Kidney (tissue), 14 donors: ENCODE data around the gene BMF. TPM values are rescaled to one million over a fixed set of nuclear protein-coding genes. Genes with fewer than 3 reads are reported as not detected.

Source experiments
- DNase-seq, 5 donors: peaks; one replicate each; pipeline ENCODE4 v3.0.0-alpha.2; 2013 to 2020
- FAIRE-seq: peaks from 2 replicates; lab custom pipeline; 2012; peaks lifted over from hg19 to GRCh38; lab: Jason Lieb, UNC
- H3K27ac ChIP-seq, 2 donors: one replicate each; pipeline ENCODE4 v1.7.0; 2013; ENCODE audit warnings: low read depth in 2 of 2, low read length in 2 of 2, inconsistent platforms in 1 of 2
- H3K27me3 ChIP-seq: one replicate; pipeline ENCODE4 v1.7.1; 2013; ENCODE audit warnings: low read length, inconsistent platforms; ENCODE audit not compliant: control insufficient read depth, insufficient read depth
- H3K36me3 ChIP-seq, 3 donors: one replicate each; pipeline versions ENCODE4 v1.7.0 to v1.7.1; 2013; ENCODE audit warnings: low read length in 3 of 3, control low read depth in 1 of 3, inconsistent platforms in 1 of 3; ENCODE audit not compliant: insufficient read depth in 3 of 3, control insufficient read depth in 2 of 3
- H3K4me1 ChIP-seq, 3 donors: one replicate each; pipeline versions ENCODE4 v1.7.0 to v1.7.1; 2013; ENCODE audit warnings: low read length in 3 of 3, inconsistent platforms in 1 of 3, low read depth in 1 of 3; ENCODE audit not compliant: control insufficient read depth in 2 of 3, insufficient read depth in 2 of 3
- H3K4me3 ChIP-seq, 3 donors: one replicate each; pipeline versions ENCODE4 v1.7.0 to v1.8.1; 2013; ENCODE audit warnings: low read length in 3 of 3, control low read depth in 1 of 3, inconsistent platforms in 1 of 3
- H3K9ac ChIP-seq, 3 donors: one replicate each; pipeline versions ENCODE4 v1.7.0 to v1.7.1; 2013; ENCODE audit warnings: low read length in 3 of 3, control low read depth in 1 of 3, inconsistent platforms in 1 of 3
- H3K9me3 ChIP-seq, 3 donors: one replicate each; pipeline versions ENCODE4 v1.7.0 to v1.7.1; 2013; ENCODE audit warnings: low read length in 3 of 3, control low read depth in 1 of 3, inconsistent platforms in 1 of 3; ENCODE audit not compliant: control insufficient read depth in 2 of 3, insufficient read depth in 1 of 3
- intact Hi-C: fragments of 100-400 bp; cut with DNase I; formaldehyde crosslinking; loops from one replicate; pipeline ENCODE4 v1.11.1; 2022
- polyA plus RNA-seq: library from polyadenylated mRNA; stranded (reverse); fragments of 350-450 nt; fragmentation: Illumina TruSeq; extraction: RNeasy Lipid Tissue Mini Kit (QIAGEN cat#74804); gene quantifications from one replicate; pipeline ENCODE4 v1.2.3, GENCODE V29; 2014; ENCODE audit warnings: low read depth, low replicate concordance; ENCODE audit not compliant: insufficient read depth
- total RNA-seq: library from RNA; stranded (reverse); fragmentation: NEBNext Ultra II Directional; extraction: Animal tissue kit (Norgen Biotek cat#: 25700); gene quantifications from one replicate; pipeline ENCODE4 v1.2.1, GENCODE V29; 2021
- TF ChIP-seq, protein P1 (sequence below): IDR thresholded peaks from 3 replicates; pipeline ENCODE4 v1.5.1; 2012; ENCODE audit warnings: mild to moderate bottlenecking, moderate library complexity, borderline replicate concordance; ENCODE audit not compliant: insufficient read depth; ENCODE audit errors: extremely low read depth
- donor health status: control.
- donor health status: control.
- donor health status: control.
- donor health status: control.
- donor health status: control.
- donor health status: DM: yes; HTN: yes; CAD: no.
- donor health status: Normal renal cell carcinoma (clear cell type).

BMF gene
- total and polyA plus RNA-seq, 2 donors from 2014 or later: 3.6 to 19.7 TPM

DNA sequence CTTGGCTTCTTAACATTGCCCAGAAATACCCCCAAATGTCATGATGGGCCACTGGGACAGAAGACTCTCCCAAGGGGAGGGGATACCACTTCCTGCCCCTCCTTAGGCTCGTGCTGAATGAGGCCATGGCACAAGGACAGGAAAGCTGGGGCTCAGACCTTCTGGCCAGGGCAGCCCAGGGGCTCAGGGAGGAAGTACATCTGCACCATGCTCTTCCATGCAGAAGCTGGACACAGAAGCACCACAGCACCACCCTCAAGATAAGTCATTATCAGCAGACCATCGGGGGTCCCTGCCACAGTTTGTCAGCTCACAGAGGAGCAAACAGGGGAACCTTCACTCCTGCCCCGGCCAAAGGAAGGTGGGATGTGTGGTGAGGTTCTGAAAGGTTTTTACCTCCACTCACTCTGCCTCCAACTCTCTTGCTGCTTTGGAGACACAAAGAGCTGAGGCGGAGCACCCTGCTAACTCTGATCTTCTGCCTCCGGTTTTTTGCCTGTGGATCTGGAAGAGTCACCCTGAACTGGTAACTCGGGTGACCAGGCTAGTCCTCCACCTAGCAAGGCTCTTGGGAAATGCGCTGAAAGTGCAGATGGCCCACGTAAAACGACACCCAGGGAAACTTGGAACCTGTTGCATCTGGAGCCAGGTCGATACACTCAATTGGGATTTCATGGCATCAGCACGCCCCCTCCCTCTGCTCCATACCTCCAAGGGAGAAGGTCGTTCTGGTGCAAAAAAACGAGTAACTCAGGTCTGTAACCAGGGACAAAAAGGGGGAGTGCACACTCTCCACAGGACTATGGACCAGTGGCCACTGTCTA lies 8.3 kb downstream of the BMF start:
- Histone ChIP-seq H3K9ac (no peak overlapping the region), H3K27ac (peak overlapping the region in 1 of 2 donors; percentile 25), H3K27me3 (no peaks in the 10 kb centered on the region), H3K4me1 (peaks cover 21 to 80% (median 78%) of the 10 kb centered on the region in 3 donors), H3K36me3 (no peaks in the 10 kb centered on the region), H3K9me3 (no peaks in the 10 kb centered on the region), H3K4me3 (no peak overlapping the region)
- intact Hi-C loops: no loop called here
- DNase-seq: peak in 2 of 5 donors; percentile 28 to 68
- TF ChIP-seq, protein P1, sequence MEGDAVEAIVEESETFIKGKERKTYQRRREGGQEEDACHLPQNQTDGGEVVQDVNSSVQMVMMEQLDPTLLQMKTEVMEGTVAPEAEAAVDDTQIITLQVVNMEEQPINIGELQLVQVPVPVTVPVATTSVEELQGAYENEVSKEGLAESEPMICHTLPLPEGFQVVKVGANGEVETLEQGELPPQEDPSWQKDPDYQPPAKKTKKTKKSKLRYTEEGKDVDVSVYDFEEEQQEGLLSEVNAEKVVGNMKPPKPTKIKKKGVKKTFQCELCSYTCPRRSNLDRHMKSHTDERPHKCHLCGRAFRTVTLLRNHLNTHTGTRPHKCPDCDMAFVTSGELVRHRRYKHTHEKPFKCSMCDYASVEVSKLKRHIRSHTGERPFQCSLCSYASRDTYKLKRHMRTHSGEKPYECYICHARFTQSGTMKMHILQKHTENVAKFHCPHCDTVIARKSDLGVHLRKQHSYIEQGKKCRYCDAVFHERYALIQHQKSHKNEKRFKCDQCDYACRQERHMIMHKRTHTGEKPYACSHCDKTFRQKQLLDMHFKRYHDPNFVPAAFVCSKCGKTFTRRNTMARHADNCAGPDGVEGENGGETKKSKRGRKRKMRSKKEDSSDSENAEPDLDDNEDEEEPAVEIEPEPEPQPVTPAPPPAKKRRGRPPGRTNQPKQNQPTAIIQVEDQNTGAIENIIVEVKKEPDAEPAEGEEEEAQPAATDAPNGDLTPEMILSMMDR: no peak
- FAIRE-seq: no peak

DNA sequence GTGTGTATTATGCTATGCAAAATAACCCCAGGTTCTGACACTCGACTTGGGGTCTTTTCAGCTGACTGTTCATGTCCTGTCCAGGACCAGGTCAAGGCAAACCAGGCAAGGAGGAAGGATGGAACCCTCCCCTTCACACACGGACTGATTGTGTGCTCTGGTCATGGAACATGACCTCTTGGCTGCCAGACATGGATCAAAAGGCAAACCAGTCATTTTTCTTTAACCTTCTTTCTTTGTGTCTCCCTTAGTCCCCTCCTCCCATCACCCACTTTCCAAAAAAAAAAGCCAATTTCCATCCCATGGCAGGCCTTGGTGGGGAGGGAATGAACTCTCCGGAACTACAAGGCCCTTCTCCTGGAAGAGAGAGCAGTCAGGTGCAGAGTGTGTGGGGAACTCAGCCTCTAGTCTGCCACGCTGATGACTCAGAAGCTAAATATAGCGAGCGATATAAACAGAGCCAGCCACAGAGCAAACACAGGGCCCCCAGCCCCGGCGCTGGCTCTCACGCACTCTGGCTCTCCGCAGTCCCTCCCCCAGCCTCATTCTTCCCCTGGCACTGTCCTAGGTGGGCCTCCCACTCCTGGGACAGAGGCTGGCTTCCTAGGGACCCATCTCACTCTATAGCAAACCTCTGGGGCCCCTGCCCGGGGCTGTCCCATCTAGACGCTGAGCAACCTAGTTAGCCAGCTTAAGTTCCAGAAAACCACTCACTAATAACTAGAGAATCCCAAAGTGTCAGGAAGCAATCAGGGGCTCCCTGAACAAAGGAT lies 10.0 kb downstream of the BMF start:
- H3K9ac ChIP-seq: peak overlapping the region in 1 of 3 donors; percentile 29

DNA sequence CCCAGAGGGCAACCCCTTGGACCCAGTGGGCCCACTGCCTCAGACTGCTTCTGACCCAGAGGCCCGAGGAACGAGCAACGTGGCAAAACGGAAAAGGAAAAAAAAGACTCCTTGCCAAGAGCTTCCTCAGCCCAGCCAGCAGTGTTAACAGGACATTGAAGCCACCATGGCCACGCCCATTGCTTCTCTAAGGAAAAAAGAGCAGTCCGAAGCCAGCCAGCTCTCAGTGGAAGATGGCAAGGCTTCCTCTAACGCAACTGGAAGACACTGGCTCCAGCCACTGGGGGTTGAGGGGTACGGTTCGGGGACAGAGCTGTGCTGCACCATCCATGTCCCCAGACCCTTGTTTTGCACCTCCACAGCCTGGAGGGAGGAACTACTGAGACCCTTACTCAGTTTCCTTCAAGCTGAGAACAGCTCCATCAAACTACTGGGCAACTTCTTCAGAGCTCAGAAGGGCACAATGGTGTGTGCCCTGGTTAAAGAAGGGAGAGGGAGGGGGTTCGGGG lies 10.7 kb downstream of the BMF start:
- no peaks in the 10 kb centered on the region for H3K36me3 ChIP-seq
- H3K4me3 ChIP-seq: no peak overlapping the region
- DNase-seq: peak in 1 of 5 donors; percentile 60
- H3K9ac ChIP-seq: peak overlapping the region in 1 of 3 donors; percentile 29
- H3K9me3 ChIP-seq: no peaks in the 10 kb centered on the region
- H3K27me3 ChIP-seq: no peaks in the 10 kb centered on the region
- TF ChIP-seq, protein P1: no peak
- no peak for FAIRE-seq
- H3K4me1 ChIP-seq: peaks cover 22 to 75% (median 75%) of the 10 kb centered on the region in 3 donors
- peak overlapping the region; percentile 69 to 95 for H3K27ac ChIP-seq
- intact Hi-C loops: no loop called here

More for the DNA sequence above, 10.0 kb downstream of the BMF start:
- no peak for FAIRE-seq
- Histone ChIP-seq H3K4me1 (peaks cover 19 to 75% (median 74%) of the 10 kb centered on the region in 3 donors), H3K27me3 (no peaks in the 10 kb centered on the region), H3K36me3 (no peaks in the 10 kb centered on the region), H3K27ac (peak overlapping the region; percentile 69 to 95), H3K9me3 (no peaks in the 10 kb centered on the region), H3K4me3 (no peak overlapping the region)
- TF ChIP-seq, protein P1: no peak
- DNase-seq: peak; percentile 82 to 95 (median 87)
- intact Hi-C loops: no loop called here
